Measurements from ENCODE around the gene CTBS.

Gene CTBS

GRCh38 chr1:84506729-84507453, 67.3 kb downstream of the CTBS start:
- DNase-seq (ENCODE audit: low read depth): no peak
- H3K4me3 ChIP-seq (ENCODE audit: low read depth, low read length): peak overlapping the region; percentile 85
- 0 out of 2 replicates have a peak, but pooled peaks have one; percentile 8 for TF ChIP-seq CTCF (IDR thresholded peaks at IDR 0.05; ENCODE audit: control insufficient read depth, extremely low read depth, insufficient read depth)

- TF ChIP-seq CTCF (IDR thresholded peaks at IDR 0.05; ENCODE audit: control insufficient read depth, extremely low read depth, insufficient read depth): no peak
- H3K4me3 ChIP-seq (ENCODE audit: low read depth, low read length): peak within 1 kb of the TSS; percentile 85
- DNase-seq (ENCODE audit: low read depth): peak; percentile 81
Measured at GRCh38 chr1:84506002-84506728, 68.1 kb downstream of the CTBS start, which contains the start of the genes GNG5 and SPATA1. GNG5 (minus strand) TSS chr1:84506581; CDS start chr1:84506091, 490 bp downstream. SPATA1 (plus strand) TSS chr1:84506386; CDS start chr1:84516360, 9,974 bp downstream.

- peak overlapping the region; percentile 85 for H3K4me3 ChIP-seq (ENCODE audit: low read depth, low read length)
- no peak for TF ChIP-seq CTCF (IDR thresholded peaks at IDR 0.05; ENCODE audit: control insufficient read depth, extremely low read depth, insufficient read depth)
- DNase-seq (ENCODE audit: low read depth): no peak
Measured at GRCh38 chr1:84505493-84506001, 68.7 kb downstream of the CTBS start.

GRCh38 chr1:84504580-84505492, 69.4 kb downstream of the CTBS start:
- H3K4me3 ChIP-seq (ENCODE audit: low read depth, low read length): peak overlapping the region; percentile 85
- no peak for DNase-seq (ENCODE audit: low read depth)
- no peak for TF ChIP-seq CTCF (IDR thresholded peaks at IDR 0.05; ENCODE audit: control insufficient read depth, extremely low read depth, insufficient read depth)

GRCh38 chr1:84502927-84503326, 71.3 kb downstream of the CTBS start:
- no peak for DNase-seq (ENCODE audit: low read depth)
- TF ChIP-seq CTCF (IDR thresholded peaks at IDR 0.05; ENCODE audit: control insufficient read depth, extremely low read depth, insufficient read depth): no peak
- H3K4me3 ChIP-seq (ENCODE audit: low read depth, low read length): peak overlapping the region; percentile 85

Data from LNCaP clone FGC (cell line).